ENCODE data around the gene CLIP1.
"Not testable (repeated sequence)": the region's sequence is repeated elsewhere in the genome, so short reads cannot be mapped to it uniquely, and the experiment has no call there.

CLIP1 gene

GRCh38 chr12:122444071-122444470, 21.6 kb upstream of the CLIP1 start:
- intact Hi-C loops (cut with DNase I); DNase-seq: not testable (repeated sequence)

GRCh38 chr12:122438822-122439221, 16.4 kb upstream of the CLIP1 start:
- DNase-seq; intact Hi-C loops (cut with DNase I): not testable (repeated sequence)

GRCh38 chr12:122437656-122438121, 15.2 kb upstream of the CLIP1 start:
- intact Hi-C loops (cut with DNase I) = no loop called here
- DNase-seq = peak in 39 of 42 donors; percentile 11 to 83 (median 39)

GRCh38 chr12:122435186-122435585, 12.7 kb upstream of the CLIP1 start:
- intact Hi-C loops (cut with DNase I) = no loop called here
- DNase-seq = no peak

GRCh38 chr12:122429043-122429442, 6.6 kb upstream of the CLIP1 start:
- intact Hi-C loops (cut with DNase I); DNase-seq: not testable (repeated sequence)

- intact Hi-C loops (cut with DNase I) = no loop called here
- no peak for DNase-seq
These were observed 4.9 kb upstream of the CLIP1 start for GRCh38 chr12:122427403-122427802.

GRCh38 chr12:122423258-122424165, 1.0 kb upstream of the CLIP1 start:
- peak in 37 of 42 donors; percentile 7 to 68 (median 28) for DNase-seq
- intact Hi-C loops (cut with DNase I) = no loop called here

- DNase-seq = peak in 30 of 42 donors; percentile 4 to 72 (median 29)
- intact Hi-C loops (cut with DNase I) = no loop called here
These were observed 325 bp upstream of the CLIP1 start for GRCh38 chr12:122422730-122423257.

GRCh38 chr12:122421187-122421820, 1.2 kb downstream of the CLIP1 start:
- intact Hi-C loops (cut with DNase I) = no loop called here
- peak; percentile 20 to 78 (median 42) for DNase-seq

GRCh38 chr12:122420471-122421162, 1.9 kb downstream of the CLIP1 start:
- DNase-seq = no peak
- intact Hi-C loops (cut with DNase I) = no loop called here

- intact Hi-C loops (cut with DNase I) = not testable (repeated sequence)
These were observed 3.4 kb downstream of the CLIP1 start for GRCh38 chr12:122419094-122419493.

GRCh38 chr12:122415665-122416064, 6.8 kb downstream of the CLIP1 start:
- DNase-seq; intact Hi-C loops (cut with DNase I): not testable (repeated sequence)

More at GRCh38 chr12:122419094-122419493, 3.4 kb downstream of the CLIP1 start:
- DNase-seq = not testable (repeated sequence)

GRCh38 chr12:122413516-122414404, 8.7 kb downstream of the CLIP1 start:
- DNase-seq = no peak
- intact Hi-C loops (cut with DNase I) = no loop called here

- intact Hi-C loops (cut with DNase I) = no loop called here
- no peak for DNase-seq
These were observed 9.5 kb downstream of the CLIP1 start for GRCh38 chr12:122412851-122413433.

GRCh38 chr12:122411537-122411936, 10.9 kb downstream of the CLIP1 start:
- intact Hi-C loops (cut with DNase I) = no loop called here
- peak in 13 of 42 donors; percentile 19 to 61 (median 37) for DNase-seq

GRCh38 chr12:122407208-122407607, 15.3 kb downstream of the CLIP1 start:
- intact Hi-C loops (cut with DNase I) = no loop called here
- DNase-seq = no peak

GRCh38 chr12:122406701-122407164, 15.7 kb downstream of the CLIP1 start:
- peak in 2 of 42 donors; percentile 12 to 46 for DNase-seq
- intact Hi-C loops (cut with DNase I) = no loop called here

GRCh38 chr12:122403831-122404230, 18.6 kb downstream of the CLIP1 start:
- intact Hi-C loops (cut with DNase I) = no loop called here
- DNase-seq = no peak

Data from head of caudate nucleus (tissue), 42 donors.